Measurements from ENCODE around the gene LYVE1.

LYVE1 gene

DNA sequence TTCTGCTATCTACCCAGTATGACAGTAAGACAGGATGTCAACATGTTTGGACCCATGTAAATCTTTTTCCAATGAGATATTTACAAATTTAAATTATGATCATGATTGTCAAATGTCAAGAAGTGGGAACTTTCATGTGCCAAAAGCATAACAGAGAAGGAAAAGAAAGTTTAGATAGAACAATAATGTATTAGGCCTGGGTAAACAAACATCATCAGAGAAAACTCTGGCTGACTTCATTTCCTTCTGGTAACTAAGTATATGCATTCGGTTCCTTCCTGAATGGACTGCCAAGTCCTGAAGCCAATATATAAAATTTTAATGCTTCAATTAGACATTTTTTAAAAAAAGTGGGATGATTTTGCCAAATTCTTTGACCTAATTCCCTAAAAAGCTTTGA is 44.0 kb downstream of the LYVE1 start:
- Histone ChIP-seq H3K4me3 (ENCODE audit: low read length) (no peak overlapping the region), H3K27ac (ENCODE audit: low read length) (no peak overlapping the region), H3K79me2 (ENCODE audit: low read length) (no peaks in the 10 kb centered on the region), H3K36me3 (replicated peaks; ENCODE audit: low read depth, low read length) (peaks cover 36% of the 10 kb centered on the region), H3K27me3 (ENCODE audit: low read depth, low read length) (no peaks in the 10 kb centered on the region), H3K9ac (ENCODE audit: low read length) (no peak overlapping the region), H2AFZ (ENCODE audit: low read depth, low read length) (no peak overlapping the region), H3K4me2 (ENCODE audit: low read length) (no peak overlapping the region), H3K4me1 (ENCODE audit: low read length) (peaks cover 13% of the 10 kb centered on the region), H3K9me3 (ENCODE audit: insufficient read depth, low read length) (no peaks in the 10 kb centered on the region), H4K20me1 (ENCODE audit: insufficient read depth, low read length) (no peaks in the 10 kb centered on the region)
- TF ChIP-seq EZH2phosphoT487 (IDR thresholded peaks at IDR 0.05; ENCODE audit: low read depth), result no peak
- TF ChIP-seq, protein P1, sequence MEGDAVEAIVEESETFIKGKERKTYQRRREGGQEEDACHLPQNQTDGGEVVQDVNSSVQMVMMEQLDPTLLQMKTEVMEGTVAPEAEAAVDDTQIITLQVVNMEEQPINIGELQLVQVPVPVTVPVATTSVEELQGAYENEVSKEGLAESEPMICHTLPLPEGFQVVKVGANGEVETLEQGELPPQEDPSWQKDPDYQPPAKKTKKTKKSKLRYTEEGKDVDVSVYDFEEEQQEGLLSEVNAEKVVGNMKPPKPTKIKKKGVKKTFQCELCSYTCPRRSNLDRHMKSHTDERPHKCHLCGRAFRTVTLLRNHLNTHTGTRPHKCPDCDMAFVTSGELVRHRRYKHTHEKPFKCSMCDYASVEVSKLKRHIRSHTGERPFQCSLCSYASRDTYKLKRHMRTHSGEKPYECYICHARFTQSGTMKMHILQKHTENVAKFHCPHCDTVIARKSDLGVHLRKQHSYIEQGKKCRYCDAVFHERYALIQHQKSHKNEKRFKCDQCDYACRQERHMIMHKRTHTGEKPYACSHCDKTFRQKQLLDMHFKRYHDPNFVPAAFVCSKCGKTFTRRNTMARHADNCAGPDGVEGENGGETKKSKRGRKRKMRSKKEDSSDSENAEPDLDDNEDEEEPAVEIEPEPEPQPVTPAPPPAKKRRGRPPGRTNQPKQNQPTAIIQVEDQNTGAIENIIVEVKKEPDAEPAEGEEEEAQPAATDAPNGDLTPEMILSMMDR (IDR thresholded peaks at IDR 0.05; ENCODE audit: low read depth, low read length), result no peak

DNA sequence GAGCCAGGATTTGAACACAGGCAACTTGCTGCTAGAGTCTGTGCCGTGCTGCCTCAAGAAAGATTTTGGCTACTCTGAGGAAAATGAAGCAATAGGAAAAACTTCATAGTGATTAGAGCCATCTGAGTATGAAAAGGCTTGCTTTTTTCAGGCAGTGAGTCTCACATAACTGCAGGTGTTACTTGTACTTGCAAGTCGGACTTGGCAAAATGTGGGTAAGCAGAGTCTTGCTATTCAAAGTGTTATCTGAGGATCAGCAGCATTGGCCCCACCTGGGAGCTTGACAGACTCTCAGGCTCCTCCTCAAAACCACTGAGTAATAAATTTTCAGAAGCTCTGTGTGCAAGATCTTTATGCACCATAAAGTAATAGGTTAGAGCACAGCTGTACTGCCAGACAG is 45.5 kb downstream of the LYVE1 start:
- H3K4me1 ChIP-seq (ENCODE audit: low read length), result peaks cover 13% of the 10 kb centered on the region
- no peaks in the 10 kb centered on the region for H3K9me3 ChIP-seq (ENCODE audit: insufficient read depth, low read length)
- no peak overlapping the region for H2AFZ ChIP-seq (ENCODE audit: low read depth, low read length)
- H3K36me3 ChIP-seq (replicated peaks; ENCODE audit: low read depth, low read length), result peaks cover 28% of the 10 kb centered on the region
- no peak overlapping the region for H3K4me3 ChIP-seq (ENCODE audit: low read length)
- no peak overlapping the region for H3K4me2 ChIP-seq (ENCODE audit: low read length)
- H3K27me3 ChIP-seq (ENCODE audit: low read depth, low read length), result no peaks in the 10 kb centered on the region
- no peaks in the 10 kb centered on the region for H3K79me2 ChIP-seq (ENCODE audit: low read length)
- no peak overlapping the region for H3K27ac ChIP-seq (ENCODE audit: low read length)
- TF ChIP-seq EZH2phosphoT487 (IDR thresholded peaks at IDR 0.05; ENCODE audit: low read depth), result no peak
- TF ChIP-seq, protein P1 (IDR thresholded peaks at IDR 0.05; ENCODE audit: low read depth, low read length), result no peak
- H4K20me1 ChIP-seq (ENCODE audit: insufficient read depth, low read length), result no peaks in the 10 kb centered on the region
- no peak overlapping the region for H3K9ac ChIP-seq (ENCODE audit: low read length)

DNA sequence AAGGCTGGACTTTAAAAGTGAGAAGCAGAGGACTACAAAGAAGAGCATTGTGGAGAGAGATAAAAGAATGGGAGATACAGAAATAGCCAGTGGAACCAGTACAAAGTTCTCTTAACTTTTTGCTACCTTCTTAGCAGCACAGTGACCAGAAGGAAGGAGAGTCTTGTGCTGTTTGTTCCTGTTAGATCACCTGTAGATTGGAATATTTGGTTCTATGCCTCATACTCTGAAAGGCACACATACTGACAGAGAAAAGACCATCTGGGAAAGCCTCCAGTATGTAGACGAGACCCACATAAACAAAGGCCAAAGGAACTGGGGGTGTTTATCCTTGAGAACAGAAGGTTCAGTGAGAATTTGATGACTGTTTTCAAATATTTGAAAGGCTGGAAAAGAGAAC is 46.2 kb downstream of the LYVE1 start:
- H3K36me3 ChIP-seq (replicated peaks; ENCODE audit: low read depth, low read length), result peaks cover 28% of the 10 kb centered on the region
- no peak overlapping the region for H3K9ac ChIP-seq (ENCODE audit: low read length)
- no peaks in the 10 kb centered on the region for H3K79me2 ChIP-seq (ENCODE audit: low read length)
- no peaks in the 10 kb centered on the region for H4K20me1 ChIP-seq (ENCODE audit: insufficient read depth, low read length)
- no peak overlapping the region for H3K27ac ChIP-seq (ENCODE audit: low read length)
- no peak for TF ChIP-seq EZH2phosphoT487 (IDR thresholded peaks at IDR 0.05; ENCODE audit: low read depth)
- TF ChIP-seq, protein P1 (IDR thresholded peaks at IDR 0.05; ENCODE audit: low read depth, low read length), result no peak
- H3K4me3 ChIP-seq (ENCODE audit: low read length), result no peak overlapping the region
- no peaks in the 10 kb centered on the region for H3K9me3 ChIP-seq (ENCODE audit: insufficient read depth, low read length)
- H3K4me1 ChIP-seq (ENCODE audit: low read length), result peaks cover 7% of the 10 kb centered on the region
- no peak overlapping the region for H3K4me2 ChIP-seq (ENCODE audit: low read length)
- no peak overlapping the region for H2AFZ ChIP-seq (ENCODE audit: low read depth, low read length)
- no peaks in the 10 kb centered on the region for H3K27me3 ChIP-seq (ENCODE audit: low read depth, low read length)

- no peaks in the 10 kb centered on the region for H3K9me3 ChIP-seq (ENCODE audit: insufficient read depth, low read length)
- H3K36me3 ChIP-seq (replicated peaks; ENCODE audit: low read depth, low read length), result peaks cover 28% of the 10 kb centered on the region
Measured at GRCh38 chr11:10520562-10520961, 47.9 kb downstream of the LYVE1 start.

More at GRCh38 chr11:10520562-10520961, 47.9 kb downstream of the LYVE1 start:
- Histone ChIP-seq H3K27ac (ENCODE audit: low read length) (no peak overlapping the region), H3K4me2 (ENCODE audit: low read length) (no peak overlapping the region), H4K20me1 (ENCODE audit: insufficient read depth, low read length) (no peaks in the 10 kb centered on the region), H3K9ac (ENCODE audit: low read length) (no peak overlapping the region), H3K4me3 (ENCODE audit: low read length) (no peak overlapping the region), H3K79me2 (ENCODE audit: low read length) (no peaks in the 10 kb centered on the region), H2AFZ (ENCODE audit: low read depth, low read length) (no peak overlapping the region), H3K27me3 (ENCODE audit: low read depth, low read length) (no peaks in the 10 kb centered on the region), H3K4me1 (ENCODE audit: low read length) (no peaks in the 10 kb centered on the region)
- TF ChIP-seq EZH2phosphoT487 (IDR thresholded peaks at IDR 0.05; ENCODE audit: low read depth), result no peak
- TF ChIP-seq, protein P1 (IDR thresholded peaks at IDR 0.05; ENCODE audit: low read depth, low read length), result no peak
